ENCODE measurements around the gene RPP25.

The RPP25 gene, protein sequence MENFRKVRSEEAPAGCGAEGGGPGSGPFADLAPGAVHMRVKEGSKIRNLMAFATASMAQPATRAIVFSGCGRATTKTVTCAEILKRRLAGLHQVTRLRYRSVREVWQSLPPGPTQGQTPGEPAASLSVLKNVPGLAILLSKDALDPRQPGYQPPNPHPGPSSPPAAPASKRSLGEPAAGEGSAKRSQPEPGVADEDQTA

DNA sequence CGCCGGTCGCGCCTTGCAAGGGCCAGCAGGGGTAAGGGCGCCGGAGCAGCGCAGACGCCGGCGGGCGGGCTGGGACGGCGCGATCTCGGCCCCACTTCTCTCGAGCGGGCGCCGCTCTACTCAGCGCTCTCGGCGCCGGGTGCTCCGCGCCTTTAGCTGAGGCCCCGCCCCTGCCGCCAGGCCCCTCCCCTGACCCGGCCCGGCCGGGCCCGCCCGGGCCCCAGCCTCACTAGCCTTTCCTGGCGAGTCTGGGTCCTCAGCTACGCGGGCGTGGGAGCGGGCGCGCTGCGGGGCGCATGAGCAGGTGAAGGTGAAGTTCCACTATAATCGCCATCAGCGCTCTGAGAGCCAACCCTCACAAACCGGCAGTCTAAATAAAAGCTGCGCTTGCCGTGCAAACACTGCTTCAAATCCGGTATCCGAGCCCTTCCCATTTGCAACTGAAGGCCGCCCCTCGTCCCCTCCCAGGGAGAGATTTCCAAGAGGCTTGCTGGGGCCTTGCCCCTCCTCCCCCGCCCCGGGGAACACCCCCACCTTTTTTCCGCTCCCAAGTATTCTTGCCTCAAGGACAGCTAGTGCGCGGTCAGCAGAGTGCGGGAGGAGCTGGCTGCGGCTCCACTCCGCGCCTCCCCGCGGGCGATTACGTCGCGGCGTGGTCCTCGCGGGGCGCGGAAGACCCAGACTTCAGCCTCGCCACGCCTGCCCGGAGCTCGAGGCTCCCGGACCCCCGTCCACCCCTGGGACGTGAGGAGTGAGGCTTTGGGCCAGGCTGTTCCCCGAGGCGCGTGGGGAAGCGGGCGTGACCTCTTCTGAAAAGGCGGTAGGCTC is at the start of gene RPP25:
RPP25 (minus strand) TSS at position 125 of the 828 bp plus-strand sequence. CDS start 189 bp downstream, outside the sequence.
- peak; percentile 49 to 71 (median 66) for DNase-seq (ENCODE audit: low read depth in 3 of 3)

GRCh38 chr15:75002398-75002797 is 45.8 kb upstream of the RPP25 start:
- no peak for DNase-seq (ENCODE audit: low read depth in 3 of 3)

DNA sequence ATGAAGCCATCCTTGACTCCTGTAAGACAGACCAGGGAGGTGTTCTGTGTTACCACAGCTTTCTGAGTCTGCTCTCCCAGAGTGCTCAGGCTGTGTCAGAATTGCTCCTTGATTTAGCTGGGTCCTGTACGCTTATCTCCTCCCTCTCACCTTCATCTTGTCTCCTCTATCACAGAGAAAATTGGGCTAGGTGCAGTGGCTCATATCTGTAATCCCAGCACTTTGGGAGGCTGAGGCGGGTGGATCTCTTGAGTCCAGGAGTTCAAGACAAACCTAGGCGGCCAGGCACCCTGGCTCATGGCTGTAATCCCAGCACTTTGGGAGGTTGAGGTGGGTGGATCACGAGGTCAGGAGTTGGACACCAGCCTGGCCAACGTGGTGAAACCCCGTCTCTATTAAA is 44.7 kb upstream of the RPP25 start:
- no peak for DNase-seq (ENCODE audit: low read depth in 3 of 3)

DNA sequence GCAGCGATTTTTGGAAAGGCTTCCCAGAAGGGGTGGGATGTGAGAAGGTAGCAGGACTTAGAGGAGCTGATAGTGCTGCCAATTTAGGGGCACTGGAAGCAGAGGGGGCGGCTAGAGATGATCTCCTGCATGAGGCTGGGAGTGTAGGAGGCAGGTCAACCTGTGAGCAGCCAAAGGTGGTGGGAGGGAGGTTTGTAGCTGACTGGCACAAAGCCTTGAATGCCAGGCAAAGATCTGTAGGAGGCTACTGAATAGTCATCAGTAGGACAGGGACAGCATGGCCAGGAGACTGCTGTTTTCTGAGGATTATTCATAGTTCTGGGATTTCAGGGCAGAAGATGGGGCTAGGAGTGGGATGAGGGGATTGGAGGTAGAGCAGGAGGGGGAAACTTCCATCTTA is 41.0 kb upstream of the RPP25 start:
- no peak for DNase-seq (ENCODE audit: low read depth in 3 of 3)

DNA sequence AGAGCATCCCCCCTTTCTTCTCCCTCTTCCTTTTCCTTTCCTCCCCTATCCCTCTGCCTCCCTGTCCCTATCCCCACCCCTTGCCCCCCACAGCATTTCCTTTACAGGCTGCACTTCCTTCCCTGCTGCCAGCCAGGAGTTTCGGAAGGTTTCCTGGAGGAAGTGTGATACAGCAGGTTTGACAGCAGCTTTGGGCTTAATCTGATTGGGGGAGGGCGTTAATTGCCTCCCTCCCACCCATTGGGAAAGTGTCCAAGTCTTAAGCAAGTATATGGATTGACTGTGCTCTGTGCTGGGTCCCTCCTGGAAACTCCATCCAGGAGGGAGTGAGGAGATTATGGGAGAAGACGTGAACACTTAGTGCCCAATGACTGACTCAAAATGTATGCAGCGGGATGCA is 40.6 kb upstream of the RPP25 start:
- DNase-seq (ENCODE audit: low read depth in 3 of 3): no peak

DNA sequence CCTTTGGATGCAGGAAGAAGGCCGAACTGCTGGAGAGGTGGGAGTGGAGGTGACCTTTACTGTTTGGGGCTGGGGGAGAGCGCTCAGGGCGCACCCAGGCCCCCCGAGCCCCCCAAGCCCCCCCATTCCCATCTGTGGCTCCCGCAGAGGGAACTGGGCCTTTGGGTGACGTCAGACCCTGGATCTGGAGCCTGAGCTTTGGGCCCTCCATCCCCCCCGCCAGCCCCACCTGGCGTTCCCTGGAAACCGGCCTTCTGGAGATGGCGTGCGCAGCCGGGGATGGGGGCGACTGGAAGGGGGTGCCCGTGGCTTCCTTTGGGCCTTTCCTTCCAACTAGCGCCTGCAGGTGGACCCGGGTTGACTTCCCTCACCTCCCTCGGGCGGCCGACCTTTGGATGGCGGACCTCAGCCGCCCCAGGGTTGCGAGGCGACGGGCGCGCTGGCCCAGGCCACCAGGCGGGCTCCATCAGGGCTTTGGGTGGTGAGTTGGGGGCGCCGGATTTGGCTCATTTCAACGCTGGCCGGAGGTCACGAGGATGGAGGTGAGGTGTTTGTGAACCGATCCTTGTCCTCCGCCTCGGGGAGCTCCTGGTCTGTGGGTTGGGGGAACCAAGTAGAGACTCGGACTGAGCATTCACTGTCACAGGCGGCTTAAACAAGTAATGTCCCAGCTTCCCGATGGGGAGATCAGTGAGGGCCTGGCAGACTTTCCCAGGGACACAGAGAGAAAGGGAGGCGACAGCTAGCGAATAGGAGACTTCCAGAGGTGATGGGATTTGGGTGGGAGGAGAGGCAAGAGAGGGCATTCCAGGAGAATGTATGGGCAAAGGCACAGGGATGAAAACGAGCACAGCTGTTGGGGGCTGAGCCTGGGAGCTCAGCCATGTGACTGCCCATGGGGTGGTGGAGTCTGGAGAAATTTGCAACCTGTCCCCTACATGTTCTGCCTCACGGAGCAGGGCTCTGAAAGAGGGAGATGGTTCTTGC is 39.5 kb upstream of the RPP25 start:
- no peak for DNase-seq (ENCODE audit: low read depth in 3 of 3)

DNA sequence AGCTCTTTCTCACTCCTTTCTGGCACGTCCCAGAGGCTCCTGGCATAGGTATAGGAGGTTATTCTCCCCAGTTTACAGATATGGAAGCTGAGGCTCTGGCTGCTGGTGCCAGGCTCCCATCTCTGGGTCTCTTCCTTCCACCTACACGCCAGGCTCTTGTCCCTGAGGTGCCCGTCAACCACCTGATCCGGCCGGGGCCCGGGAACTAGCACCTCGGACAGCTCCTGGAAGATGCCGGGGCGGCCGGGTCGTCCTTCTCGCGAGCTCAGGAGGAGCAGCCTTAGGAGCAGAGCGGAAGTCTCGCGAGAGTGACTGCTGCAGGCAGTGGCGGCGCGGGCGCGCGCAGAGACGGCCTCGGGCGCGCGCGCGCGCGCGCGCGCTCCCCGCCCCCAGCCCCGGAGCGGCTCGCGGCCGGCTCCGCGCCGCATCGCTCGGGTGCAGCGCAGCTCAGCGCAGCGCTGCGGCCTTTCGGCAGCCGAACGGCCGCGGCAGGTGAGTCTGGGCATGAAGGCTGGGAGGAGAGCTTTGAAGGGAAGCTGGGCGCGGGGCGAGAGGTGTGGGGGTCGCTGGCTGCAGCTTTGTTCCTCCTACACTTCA is 38.7 kb upstream of the RPP25 start, which contains the start of gene SCAMP5:
SCAMP5 (plus strand) TSS at position 382 of the 597 bp plus-strand sequence. CDS start 16,277 bp downstream, outside the sequence.
- peak; percentile 75 to 83 (median 76) for DNase-seq (ENCODE audit: low read depth in 3 of 3)

DNA sequence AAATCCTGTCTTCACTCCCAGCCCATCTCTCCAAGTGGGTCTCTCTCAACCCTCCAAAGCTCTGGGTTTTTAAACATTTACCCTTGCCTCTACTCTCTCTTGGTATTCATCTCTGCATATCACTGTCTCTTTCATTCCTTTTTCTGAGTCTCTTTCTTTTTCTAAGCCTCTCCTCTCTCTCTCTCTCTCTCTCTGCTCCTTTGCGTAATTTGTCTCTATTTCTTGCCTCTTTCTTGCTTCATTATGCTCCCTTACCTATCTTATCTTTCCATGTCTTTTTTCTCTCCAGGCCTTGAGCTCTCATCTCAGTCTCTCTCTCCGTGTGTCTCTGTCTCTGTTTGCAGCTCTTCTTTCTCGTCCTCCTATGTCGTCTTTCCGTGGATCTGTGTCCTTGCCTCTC is 38.1 kb upstream of the RPP25 start:
- DNase-seq (ENCODE audit: low read depth in 3 of 3): no peak

GRCh38 chr15:74994236-74994635 is 37.7 kb upstream of the RPP25 start:
- DNase-seq (ENCODE audit: low read depth in 3 of 3): no peak

- DNase-seq (ENCODE audit: low read depth in 3 of 3): no peak
Observed at GRCh38 chr15:74992619-74993018, 36.0 kb upstream of the RPP25 start.

GRCh38 chr15:74989527-74989926 is 33.0 kb upstream of the RPP25 start:
- no peak for DNase-seq (ENCODE audit: low read depth in 3 of 3)

GRCh38 chr15:74988007-74988800 is 31.6 kb upstream of the RPP25 start:
- DNase-seq (ENCODE audit: low read depth in 3 of 3): no peak

DNA sequence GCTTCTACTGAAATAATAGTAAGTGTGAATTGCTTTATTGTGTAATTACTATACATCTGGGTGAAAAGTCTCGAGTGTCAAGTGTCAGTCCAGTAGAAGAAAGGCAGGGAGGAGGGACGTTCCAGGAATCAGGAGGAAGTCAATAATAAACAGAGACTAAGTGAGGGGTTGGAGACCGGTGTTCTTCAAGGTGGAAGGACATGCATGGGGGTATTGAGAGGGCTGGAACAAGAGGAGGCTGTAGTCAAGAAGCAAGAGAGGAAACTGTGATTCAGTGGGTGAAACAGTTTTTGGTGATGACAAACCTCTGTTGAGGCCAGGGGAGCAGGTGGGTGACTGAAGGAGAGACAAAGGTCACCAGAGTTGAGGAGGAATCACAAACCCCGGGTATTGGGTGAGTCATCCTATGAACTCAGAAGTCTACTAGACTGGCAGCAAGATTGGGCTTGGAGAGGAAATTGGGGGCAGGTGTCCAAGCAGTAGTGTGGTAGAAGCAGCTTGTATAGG is 27.2 kb upstream of the RPP25 start:
- DNase-seq (ENCODE audit: low read depth in 3 of 3): no peak

- no peak for DNase-seq (ENCODE audit: low read depth in 3 of 3)
Observed at GRCh38 chr15:74982183-74982582, 25.6 kb upstream of the RPP25 start.

DNA sequence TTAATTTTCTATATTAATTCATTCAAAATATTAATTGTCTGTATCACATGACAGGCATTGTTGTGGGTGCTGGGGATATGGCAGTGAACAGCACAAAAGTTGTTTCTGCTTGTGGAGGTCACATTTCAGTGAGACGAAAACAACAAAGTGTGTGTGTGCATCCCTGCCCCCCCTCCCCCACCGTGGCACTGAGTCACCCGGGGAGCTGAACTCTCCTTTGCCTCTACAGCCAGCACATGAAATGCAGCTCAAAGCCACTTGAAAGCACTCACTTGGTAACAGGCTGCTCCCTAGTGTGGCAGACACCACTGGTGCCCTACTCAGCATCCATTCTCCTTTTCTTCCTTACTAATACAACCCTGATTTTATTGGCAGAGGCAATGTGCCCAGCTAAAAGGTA is 21.9 kb upstream of the RPP25 start:
- DNase-seq (ENCODE audit: low read depth in 3 of 3): no peak

- no peak for DNase-seq (ENCODE audit: low read depth in 3 of 3)
Observed at GRCh38 chr15:74978077-74978476, 21.5 kb upstream of the RPP25 start.

DNA sequence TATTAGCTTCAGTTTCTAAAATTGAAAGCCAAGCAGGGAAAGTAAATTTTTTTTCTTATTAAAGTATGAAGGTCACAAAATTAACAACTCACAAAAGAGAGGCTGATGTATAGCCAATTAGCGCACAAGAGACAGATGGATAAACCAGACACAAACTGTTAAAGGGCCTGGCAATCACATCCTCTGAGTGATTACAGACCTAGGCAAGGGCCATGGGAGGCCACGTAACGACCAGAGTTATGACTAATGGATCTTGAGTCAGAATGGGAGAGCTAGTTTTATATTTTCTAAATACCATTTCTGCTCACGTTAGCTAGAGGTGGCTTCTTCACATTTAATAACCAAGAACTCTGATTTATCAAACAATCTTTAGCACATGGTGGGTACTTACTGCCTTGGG is 21.0 kb upstream of the RPP25 start:
- no peak for DNase-seq (ENCODE audit: low read depth in 3 of 3)

- DNase-seq (ENCODE audit: low read depth in 3 of 3): no peak
Observed at GRCh38 chr15:74976159-74976558, 19.6 kb upstream of the RPP25 start.

DNA sequence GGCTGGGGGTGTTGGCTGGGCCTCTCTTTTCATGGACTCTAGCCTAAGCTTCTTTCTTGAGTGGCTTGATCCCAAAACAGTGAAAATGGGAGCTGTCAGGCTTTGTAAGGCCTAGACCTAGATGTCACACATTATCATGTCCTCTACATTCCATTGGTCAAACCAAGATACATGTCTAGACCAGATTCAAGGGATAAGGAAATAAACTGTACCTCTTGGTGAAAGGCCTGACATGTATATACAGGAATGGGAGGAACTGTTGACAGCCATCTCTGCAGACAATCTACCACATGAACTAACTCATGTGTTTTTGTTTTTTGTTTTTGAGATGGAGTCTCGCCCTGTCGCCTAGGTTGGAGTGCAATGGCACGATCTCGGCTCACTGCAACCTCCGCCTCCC is 11.1 kb upstream of the RPP25 start:
- no peak for DNase-seq (ENCODE audit: low read depth in 3 of 3)

GRCh38 chr15:74964794-74965193 is 8.2 kb upstream of the RPP25 start:
- no peak for DNase-seq (ENCODE audit: low read depth in 3 of 3)

DNA sequence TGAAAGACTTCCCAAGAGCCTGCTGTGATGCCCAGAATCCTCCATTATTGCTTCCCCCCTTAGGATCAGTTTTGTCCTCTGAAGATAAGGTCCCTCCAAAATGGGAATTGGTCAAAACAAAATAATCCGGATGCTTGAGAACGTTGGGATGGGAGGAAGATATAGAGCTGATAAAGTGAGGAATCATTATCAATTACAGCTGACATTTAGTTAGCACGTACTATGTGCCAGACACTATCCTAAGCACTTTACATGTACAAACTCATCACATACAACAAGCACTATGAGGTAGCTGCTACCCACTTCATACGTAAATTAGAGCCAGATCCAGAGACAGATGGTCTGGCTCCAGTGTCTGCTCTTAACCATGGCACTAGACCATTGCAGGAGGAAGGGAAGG is 6.6 kb upstream of the RPP25 start:
- no peak for DNase-seq (ENCODE audit: low read depth in 3 of 3)

Measured in stimulated activated CD4-positive, alpha-beta T cell treated with anti-CD3 and anti-CD28 coated beads, TNF-alpha, amount 100 ng/mL, for 4 hours (primary cell).